GM06990 (cell line): ENCODE results near the gene ERLIN1.

ENCODE experiments used
- DNase-seq: peaks from one replicate; pipeline ENCODE4 v3.0.0-alpha.2; 2011; ENCODE audit not compliant: insufficient read length; ENCODE audit errors: extremely low read depth
- H3K27me3 ChIP-seq: replicated peaks from 2 replicates; pipeline ENCODE4 v1.6.0; 2011; ENCODE audit warnings: low read length; ENCODE audit not compliant: control insufficient read depth, insufficient read depth
- H3K36me3 ChIP-seq: 2 replicates; pipeline ENCODE4 v1.5.1; 2011; ENCODE audit warnings: low read length; ENCODE audit not compliant: control insufficient read depth, insufficient read depth
- H3K4me3 ChIP-seq: replicated peaks from 2 replicates; pipeline ENCODE4 v1.5.1; 2011; ENCODE audit warnings: low read depth, mild to moderate bottlenecking, control low read depth, low read length
- CTCF ChIP-seq: IDR thresholded peaks from 2 replicates; pipeline ENCODE4 v1.5.1; 2011; ENCODE audit warnings: low read length, control low read depth, mild to moderate bottlenecking, inconsistent platforms; ENCODE audit not compliant: insufficient read depth, poor library complexity, severe bottlenecking

Gene ERLIN1

GRCh38 chr10:100100651-100101184, 85.1 kb downstream of the ERLIN1 start:
- DNase-seq: no peak
- peak; percentile 37 for TF ChIP-seq CTCF
- Histone ChIP-seq H3K36me3 (no peaks in the 10 kb centered on the region), H3K4me3 (no peak overlapping the region), H3K27me3 (no peaks in the 10 kb centered on the region; the same call in 1 of the 2 replicates)
